ENCODE data around the gene PPIF. TPM values are rescaled to one million over a fixed set of nuclear protein-coding genes. Genes with fewer than 3 reads are reported as not detected.

The PPIF gene
- total RNA-seq, 1 experiment from 2014 or later = 203 TPM

- Histone ChIP-seq H3K36me3 (ENCODE audit: low read depth) (no peaks in the 10 kb centered on the region), H4K20me1 (ENCODE audit: insufficient read depth) (no peaks in the 10 kb centered on the region), H3K4me2 (no peak overlapping the region), H3K9me3 (ENCODE audit: insufficient read depth, low read depth) (no peaks in the 10 kb centered on the region), H3K27ac (no peak overlapping the region), H3K79me2 (ENCODE audit: low read depth) (no peaks in the 10 kb centered on the region), H3K4me3 (no peak overlapping the region), H3K27me3 (ENCODE audit: insufficient read depth, low read depth) (no peaks in the 10 kb centered on the region), H3F3A (ENCODE audit: insufficient read depth, low read depth) (no peaks in the 10 kb centered on the region), H3K9me2 (ENCODE audit: insufficient read depth) (no peaks in the 10 kb centered on the region), H3K4me1 (replicated peaks; ENCODE audit: insufficient read depth) (no peaks in the 10 kb centered on the region), H2AFZ (no peak overlapping the region)
- no peak for DNase-seq
- TF ChIP-seq EZH2 (IDR thresholded peaks at IDR 0.05; ENCODE audit: low read depth) (no peak), CTCF (conservative IDR thresholded peaks at IDR 0.05) (no peak)
- BruUV-seq (replicated peaks) = no TSS peak
- ChIA-PET POLR2A (ENCODE audit: unreplicated experiment) (no interaction called here), CTCF (interaction anchor here (0.6 kb wide), 1 partner anchor 736 kb away, joined by 4 read pairs; no protein-coding TSS in a partner anchor)
- intact Hi-C loops (cut with micrococcal nuclease; ENCODE audit: unreplicated experiment) = no loop called here
Observed at GRCh38 chr10:79397051-79397450, 49.8 kb downstream of the PPIF start.

GRCh38 chr10:79397575-79398303 is 50.5 kb downstream of the PPIF start:
- intact Hi-C loops (cut with micrococcal nuclease; ENCODE audit: unreplicated experiment) = no loop called here

GRCh38 chr10:79398642-79399041 is 51.4 kb downstream of the PPIF start:
- DNase-seq = no peak
- Histone ChIP-seq H3K27ac (no peak overlapping the region), H3K9me3 (ENCODE audit: insufficient read depth, low read depth) (no peaks in the 10 kb centered on the region), H3K27me3 (ENCODE audit: insufficient read depth, low read depth) (no peaks in the 10 kb centered on the region), H3K4me2 (no peak overlapping the region), H4K20me1 (ENCODE audit: insufficient read depth) (no peaks in the 10 kb centered on the region), H3K9me2 (ENCODE audit: insufficient read depth) (no peaks in the 10 kb centered on the region), H3K4me3 (no peak overlapping the region), H3K36me3 (ENCODE audit: low read depth) (no peaks in the 10 kb centered on the region), H3K79me2 (ENCODE audit: low read depth) (no peaks in the 10 kb centered on the region), H2AFZ (no peak overlapping the region), H3F3A (ENCODE audit: insufficient read depth, low read depth) (no peaks in the 10 kb centered on the region), H3K4me1 (replicated peaks; ENCODE audit: insufficient read depth) (peaks cover 11% of the 10 kb centered on the region)
- BruUV-seq (replicated peaks) = no TSS peak
- intact Hi-C loops (cut with micrococcal nuclease; ENCODE audit: unreplicated experiment) = no loop called here
- TF ChIP-seq CTCF (conservative IDR thresholded peaks at IDR 0.05) (no peak), EZH2 (IDR thresholded peaks at IDR 0.05; ENCODE audit: low read depth) (no peak)
- ChIA-PET CTCF (no interaction called here), POLR2A (ENCODE audit: unreplicated experiment) (no interaction called here)

More at GRCh38 chr10:79397575-79398303, 50.5 kb downstream of the PPIF start:
- Histone ChIP-seq H3K9me2 (ENCODE audit: insufficient read depth) (no peaks in the 10 kb centered on the region), H3K36me3 (ENCODE audit: low read depth) (no peaks in the 10 kb centered on the region), H4K20me1 (ENCODE audit: insufficient read depth) (no peaks in the 10 kb centered on the region), H3K27me3 (ENCODE audit: insufficient read depth, low read depth) (no peaks in the 10 kb centered on the region), H3K27ac (no peak overlapping the region), H3K79me2 (ENCODE audit: low read depth) (no peaks in the 10 kb centered on the region), H3K4me2 (no peak overlapping the region), H2AFZ (no peak overlapping the region), H3K4me1 (replicated peaks; ENCODE audit: insufficient read depth) (peaks cover 2% of the 10 kb centered on the region; the same call in 1 of the 2 replicates), H3K9me3 (ENCODE audit: insufficient read depth, low read depth) (no peaks in the 10 kb centered on the region), H3K4me3 (no peak overlapping the region), H3F3A (ENCODE audit: insufficient read depth, low read depth) (no peaks in the 10 kb centered on the region)
- no peak for DNase-seq
- POLR2A ChIA-PET (ENCODE audit: unreplicated experiment) = no interaction called here
- BruUV-seq (replicated peaks) = no TSS peak
- CTCF ChIA-PET = interaction anchor here (0.6 kb wide), 1 partner anchor 174 kb away, joined by 3 read pairs; no protein-coding TSS in a partner anchor
- TF ChIP-seq CTCF (conservative IDR thresholded peaks at IDR 0.05) (no peak), EZH2 (IDR thresholded peaks at IDR 0.05; ENCODE audit: low read depth) (no peak)
